Testis (tissue), 3 donors: Measurements from ENCODE around the gene MAN1C1. TPM values are rescaled to one million over a fixed set of nuclear protein-coding genes. Genes with fewer than 3 reads are reported as not detected.
A peak's percentile ranks its signal among the peaks of the same experiment; 100 is the strongest.

Source experiments
- DNase-seq: peaks from one replicate; pipeline ENCODE4 v3.0.0-alpha.2; 2019
- H3K27ac ChIP-seq, 2 donors: fragments of 200-600 bp; sonication (generic); one replicate each; pipeline ENCODE4 v1.5.1; 2019
- H3K27me3 ChIP-seq: fragments of 200-600 bp; sonication (generic); one replicate; pipeline ENCODE4 v1.5.1; 2019
- H3K36me3 ChIP-seq: fragments of 200-600 bp; sonication (generic); one replicate; pipeline ENCODE4 v1.5.1; 2017; ENCODE audit warnings: low read depth; ENCODE audit errors: missing control alignments
- H3K4me1 ChIP-seq: fragments of 200-600 bp; sonication (generic); one replicate; pipeline ENCODE4 v1.5.1; 2019
- H3K4me3 ChIP-seq, 2 donors: fragments of 200-600 bp; sonication (generic); one replicate each; pipeline ENCODE4 v1.5.1; 2017 to 2019
- H3K9me3 ChIP-seq: fragments of 200-600 bp; sonication (generic); one replicate; pipeline ENCODE4 v1.5.1; 2017
- POLR2A ChIP-seq: fragments of 450-650 bp; IDR thresholded peaks from one replicate; pipeline ENCODE4 v1.6.1; 2017; ENCODE audit warnings: antibody characterized with exemption, mild to moderate bottlenecking, moderate library complexity
- WGBS, 2 donors: methylation state at CpG; one replicate each; pipeline ENCODE4 v1.1.5; 2018; 5-methylcytosine and 5-hydroxymethylcytosine counted together
- intact Hi-C: fragments of 100-400 bp; cut with DNase I; formaldehyde crosslinking; loops from one replicate; pipeline ENCODE4 v1.15.1; 2023; ENCODE audit warnings: low total_unique reads
- polyA plus RNA-seq: library from polyadenylated mRNA; stranded (reverse); fragments of 350-450 nt; fragmentation: Illumina TruSeq; extraction: RNeasy Lipid Tissue Mini Kit (QIAGEN cat#74804); gene quantifications from one replicate; pipeline ENCODE4 v1.2.3, GENCODE V29; 2014; ENCODE audit warnings: low read depth, low replicate concordance; ENCODE audit not compliant: insufficient read depth
- total RNA-seq, 2 donors: library from RNA; depleted of rRNA; stranded (reverse); fragments of >200 nt; gene quantifications; one replicate each; pipeline ENCODE4 v1.2.3, GENCODE V29; 2016
- TF ChIP-seq, protein P1 (sequence below), 3 experiments: fragments of 450-650 bp in 2 of 3; fragments of 200-600 bp in 1 of 3; sonication (generic) in 1 of 3; IDR thresholded peaks; one replicate each; pipeline ENCODE4 v1.5.1; 2016 to 2019; ENCODE audit warnings: antibody characterized with exemption in 3 of 3, mild to moderate bottlenecking in 2 of 3, moderate library complexity in 1 of 3

Gene MAN1C1
- total and polyA plus RNA-seq, 3 donors from 2014 or later: 12.8 to 21.1 (median 14.8) TPM

- intact Hi-C loops: no loop called here
- no peak for DNase-seq
- Histone ChIP-seq H3K36me3 (no peaks in the 10 kb centered on the region), H3K4me1 (no peaks in the 10 kb centered on the region), H3K9me3 (no peaks in the 10 kb centered on the region), H3K4me3 (no peak overlapping the region), H3K27me3 (no peaks in the 10 kb centered on the region), H3K27ac (no peak overlapping the region)
- TF ChIP-seq, protein P1, sequence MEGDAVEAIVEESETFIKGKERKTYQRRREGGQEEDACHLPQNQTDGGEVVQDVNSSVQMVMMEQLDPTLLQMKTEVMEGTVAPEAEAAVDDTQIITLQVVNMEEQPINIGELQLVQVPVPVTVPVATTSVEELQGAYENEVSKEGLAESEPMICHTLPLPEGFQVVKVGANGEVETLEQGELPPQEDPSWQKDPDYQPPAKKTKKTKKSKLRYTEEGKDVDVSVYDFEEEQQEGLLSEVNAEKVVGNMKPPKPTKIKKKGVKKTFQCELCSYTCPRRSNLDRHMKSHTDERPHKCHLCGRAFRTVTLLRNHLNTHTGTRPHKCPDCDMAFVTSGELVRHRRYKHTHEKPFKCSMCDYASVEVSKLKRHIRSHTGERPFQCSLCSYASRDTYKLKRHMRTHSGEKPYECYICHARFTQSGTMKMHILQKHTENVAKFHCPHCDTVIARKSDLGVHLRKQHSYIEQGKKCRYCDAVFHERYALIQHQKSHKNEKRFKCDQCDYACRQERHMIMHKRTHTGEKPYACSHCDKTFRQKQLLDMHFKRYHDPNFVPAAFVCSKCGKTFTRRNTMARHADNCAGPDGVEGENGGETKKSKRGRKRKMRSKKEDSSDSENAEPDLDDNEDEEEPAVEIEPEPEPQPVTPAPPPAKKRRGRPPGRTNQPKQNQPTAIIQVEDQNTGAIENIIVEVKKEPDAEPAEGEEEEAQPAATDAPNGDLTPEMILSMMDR (IDR thresholded peaks at IDR 0.05): no peak
- no peak for TF ChIP-seq POLR2A
- WGBS, 2 donors: 92 to 94% methylated on average over 10 to 11 of the region's 11 CpGs
Measured at GRCh38 chr1:25685211-25685750, 68.7 kb downstream of the MAN1C1 start.

GRCh38 chr1:25685938-25686665, 69.5 kb downstream of the MAN1C1 start:
- no peak overlapping the region for H3K4me3 ChIP-seq
- DNase-seq: peak; percentile 46
- no peak for TF ChIP-seq POLR2A
- TF ChIP-seq, protein P1 (IDR thresholded peaks at IDR 0.05): no peak
- H3K36me3 ChIP-seq: no peaks in the 10 kb centered on the region
- H3K4me1 ChIP-seq: no peaks in the 10 kb centered on the region
- no peak overlapping the region for H3K27ac ChIP-seq
- intact Hi-C loops: no loop called here
- no peaks in the 10 kb centered on the region for H3K9me3 ChIP-seq
- no peaks in the 10 kb centered on the region for H3K27me3 ChIP-seq
- 85 to 91% methylated on average over 19 of the region's 19 CpGs for WGBS, 2 donors

GRCh38 chr1:25687221-25688017, 70.8 kb downstream of the MAN1C1 start:
- H3K4me1 ChIP-seq: no peaks in the 10 kb centered on the region
- H3K27me3 ChIP-seq: no peaks in the 10 kb centered on the region
- no peaks in the 10 kb centered on the region for H3K36me3 ChIP-seq
- H3K4me3 ChIP-seq: no peak overlapping the region
- no peaks in the 10 kb centered on the region for H3K9me3 ChIP-seq
- H3K27ac ChIP-seq: no peak overlapping the region
- 86 to 88% methylated on average over 6 of the region's 6 CpGs for WGBS, 2 donors
- TF ChIP-seq, protein P1 (IDR thresholded peaks at IDR 0.05): no peak
- no peak for TF ChIP-seq POLR2A
- DNase-seq: no peak
- intact Hi-C loops: no loop called here

DNA sequence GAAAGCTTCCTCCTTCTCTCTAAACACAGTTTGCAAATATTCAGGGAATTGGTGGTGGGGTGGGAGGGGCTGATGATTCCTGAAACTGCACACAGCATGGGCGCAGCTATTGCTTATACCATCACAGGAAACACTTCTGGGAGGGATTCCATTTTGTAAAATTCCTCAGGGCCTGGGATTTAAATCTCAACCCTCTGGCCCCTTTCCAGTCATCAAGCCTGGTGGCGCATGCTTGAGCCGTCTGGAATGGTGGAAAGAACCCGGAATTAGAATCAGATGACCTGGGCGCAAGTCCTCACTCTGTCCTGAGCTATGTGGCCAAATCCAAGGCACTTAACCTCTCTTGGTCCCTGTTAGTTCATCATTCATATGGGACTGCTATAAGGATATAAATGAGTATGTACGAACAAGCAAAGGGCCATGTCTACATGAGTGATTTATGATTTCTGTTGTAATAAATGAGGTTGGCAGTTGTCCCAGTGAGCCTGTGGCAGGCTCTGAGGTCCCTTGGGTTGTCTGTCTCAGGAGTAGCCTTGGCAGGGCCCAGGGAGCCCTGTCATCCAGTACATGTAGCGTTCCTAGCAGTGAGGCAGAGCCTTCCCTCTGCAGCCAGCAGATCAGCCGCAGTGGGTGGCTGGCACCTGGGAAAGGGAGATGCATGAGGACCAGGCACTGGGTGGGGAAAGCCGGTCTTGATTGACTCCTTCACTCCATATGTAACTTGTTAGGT, 72.0 kb downstream of the MAN1C1 start:
- no peaks in the 10 kb centered on the region for H3K36me3 ChIP-seq
- no peak for DNase-seq
- H3K4me1 ChIP-seq: peaks cover 2% of the 10 kb centered on the region
- H3K27me3 ChIP-seq: no peaks in the 10 kb centered on the region
- TF ChIP-seq, protein P1 (IDR thresholded peaks at IDR 0.05): no peak
- TF ChIP-seq POLR2A: no peak
- no peaks in the 10 kb centered on the region for H3K9me3 ChIP-seq
- intact Hi-C loops: no loop called here
- H3K27ac ChIP-seq: no peak overlapping the region
- 61 to 74% methylated on average over 6 to 9 of the region's 9 CpGs for WGBS, 2 donors
- no peak overlapping the region for H3K4me3 ChIP-seq
